ENCODE results near the gene OAT.
A peak's percentile ranks its signal among the peaks of the same experiment; 100 is the strongest.

OAT gene

GRCh38 chr10:124394583-124394982 is 24.1 kb downstream of the OAT start:
- no peak for DNase-seq

- DNase-seq, result no peak
Measured at GRCh38 chr10:124392626-124393342, 25.9 kb downstream of the OAT start.

GRCh38 chr10:124390471-124391187 is 28.1 kb downstream of the OAT start:
- DNase-seq, result no peak

- DNase-seq, result no peak
Measured at GRCh38 chr10:124389613-124390361, 28.9 kb downstream of the OAT start.

- DNase-seq, result peak; percentile 84 to 88
Measured at GRCh38 chr10:124388823-124389612, 29.7 kb downstream of the OAT start.

GRCh38 chr10:124388476-124388822 is 30.3 kb downstream of the OAT start:
- no peak for DNase-seq

GRCh38 chr10:124387078-124387874 is 31.4 kb downstream of the OAT start:
- DNase-seq, result no peak

- no peak for DNase-seq
Measured at GRCh38 chr10:124386186-124387077, 32.3 kb downstream of the OAT start.

GRCh38 chr10:124385627-124386185 is 33.0 kb downstream of the OAT start:
- DNase-seq, result no peak

GRCh38 chr10:124384591-124385190 is 34.0 kb downstream of the OAT start:
- no peak for DNase-seq

GRCh38 chr10:124384172-124384571 is 34.6 kb downstream of the OAT start:
- no peak for DNase-seq

GRCh38 chr10:124383496-124383895 is 35.2 kb downstream of the OAT start:
- no peak for DNase-seq

- DNase-seq, result no peak
Measured at GRCh38 chr10:124381011-124381611, 37.6 kb downstream of the OAT start.

- no peak for DNase-seq
Measured at GRCh38 chr10:124380256-124380995, 38.3 kb downstream of the OAT start.

- DNase-seq, result no peak
Measured at GRCh38 chr10:124379609-124380193, 39.0 kb downstream of the OAT start.

- no peak for DNase-seq
Measured at GRCh38 chr10:124378881-124379471, 39.7 kb downstream of the OAT start.

GRCh38 chr10:124378271-124378670 is 40.5 kb downstream of the OAT start:
- no peak for DNase-seq

- no peak for DNase-seq
Measured at GRCh38 chr10:124377101-124377500, 41.6 kb downstream of the OAT start.

All from activated CD4-positive, alpha-beta T cell treated with anti-CD3 and anti-CD28 coated beads, Interleukin-2, amount 50 U/mL, for 4 hours (primary cell).